A673 (cell line): Measurements from ENCODE around the gene ITPRID2. TPM values are rescaled to one million over a fixed set of nuclear protein-coding genes. Genes with fewer than 3 reads are reported as not detected.

Experiments
- BruUV-seq: library from RNA; stranded (reverse); fragments of 400-500 nt; replicated peaks from 2 replicates; lab custom pipeline; 2021; lab: Mats Ljungman, UMichigan
- CTCF ChIA-PET: fragments of 300-600 bp; sonication (Branson Sonifier 250); formaldehyde crosslinking; loops from one replicate; lab custom pipeline; 2022; ENCODE audit warnings: antibody characterized with exemption; lab: Charles Lee
- POLR2A ChIA-PET: fragments of 300-600 bp; sonication (Branson Sonifier 250); formaldehyde crosslinking; loops from one replicate; lab custom pipeline; 2022; ENCODE audit warnings: antibody characterized with exemption; ENCODE audit not compliant: low non-redundant PET; lab: Charles Lee
- DNase-seq: peaks from one replicate; pipeline ENCODE4 v3.0.0-alpha.2; 2015; ENCODE audit warnings: low spot score
- H3K27ac ChIP-seq: fragments of 200-600 bp; sonication (generic); 2 replicates; pipeline ENCODE4 v1.5.1; 2016; ENCODE audit warnings: mixed run types, low read depth, mild to moderate bottlenecking, mixed read lengths, antibody characterized with exemption, low read length; ENCODE audit not compliant: poor library complexity, severe bottlenecking
- H3K27me3 ChIP-seq: fragments of 200-600 bp; sonication (generic); replicated peaks from 2 replicates; pipeline ENCODE4 v1.6.1; 2017; ENCODE audit warnings: mixed run types, low read depth, mild to moderate bottlenecking, mixed read lengths, antibody characterized with exemption, low read length; ENCODE audit not compliant: insufficient read depth, poor library complexity
- H3K36me3 ChIP-seq: fragments of 200-600 bp; sonication (generic); 2 replicates; pipeline ENCODE4 v1.6.1; 2016; ENCODE audit warnings: mixed run types, mild to moderate bottlenecking, mixed read lengths, antibody characterized with exemption, low read length; ENCODE audit not compliant: insufficient read depth, poor library complexity, severe bottlenecking
- H3K4me1 ChIP-seq: fragments of 200-600 bp; sonication (generic); 2 replicates; pipeline ENCODE4 v1.6.1; 2017; ENCODE audit warnings: mixed run types, mild to moderate bottlenecking, mixed read lengths, antibody characterized with exemption, low read length; ENCODE audit not compliant: insufficient read depth, poor library complexity, severe bottlenecking
- H3K4me3 ChIP-seq: fragments of 200-600 bp; sonication (generic); 2 replicates; pipeline ENCODE4 v1.5.1; 2016; ENCODE audit warnings: low read depth, mixed run types, mild to moderate bottlenecking, mixed read lengths, low read length; ENCODE audit not compliant: poor library complexity, severe bottlenecking
- H3K9me3 ChIP-seq: fragments of 200-600 bp; sonication (generic); 2 replicates; pipeline ENCODE4 v1.6.1; 2016; ENCODE audit warnings: mixed run types, low read depth, mild to moderate bottlenecking, mixed read lengths, antibody characterized with exemption, low read length; ENCODE audit not compliant: poor library complexity, severe bottlenecking
- CTCF ChIP-seq: fragments of 300-800, 200-600 bp; sonication (generic); conservative IDR thresholded peaks from 2 replicates; pipeline ENCODE4 v1.5.1; 2017; ENCODE audit warnings: low read depth, mild to moderate bottlenecking, antibody characterized with exemption, low read length, moderate library complexity, mixed read lengths
- EZH2 ChIP-seq: fragments of 200-600 bp; sonication (generic); IDR thresholded peaks from 2 replicates; pipeline ENCODE4 v1.6.1; 2017; ENCODE audit warnings: borderline replicate concordance, low read depth, mild to moderate bottlenecking, mixed read lengths, antibody characterized with exemption, low read length; ENCODE audit not compliant: poor library complexity, severe bottlenecking
- intact Hi-C: fragments of 100-400 bp; cut with micrococcal nuclease; formaldehyde crosslinking; loops from one replicate; pipeline ENCODE4 v1.10.0; 2022; ENCODE audit not compliant: unreplicated experiment
- total RNA-seq: library from RNA; stranded (reverse); gene quantifications from 2 replicates; pipeline ENCODE4 v1.2.3, GENCODE V29; 2021

The ITPRID2 gene
- total RNA-seq, 1 experiment from 2014 or later, result 141 TPM

- Histone ChIP-seq H3K4me1 (peaks cover 6% of the 10 kb centered on the region), H3K4me3 (no peak overlapping the region), H3K36me3 (peaks cover 61% of the 10 kb centered on the region), H3K9me3 (no peaks in the 10 kb centered on the region), H3K27me3 (no peaks in the 10 kb centered on the region), H3K27ac (no peak overlapping the region)
- POLR2A ChIA-PET, result no interaction called here
- TF ChIP-seq EZH2 (no peak), CTCF (no peak)
- no TSS peak for BruUV-seq
- no peak for DNase-seq
- CTCF ChIA-PET, result no interaction called here
- intact Hi-C loops, result no loop called here
Measured at GRCh38 chr2:181911830-181912229, 20.3 kb downstream of the ITPRID2 start.

GRCh38 chr2:181915102-181915501, 23.6 kb downstream of the ITPRID2 start:
- peaks cover 82% of the 10 kb centered on the region for H3K36me3 ChIP-seq
- CTCF ChIA-PET, result no interaction called here
- no TSS peak for BruUV-seq
- peaks cover 6% of the 10 kb centered on the region for H3K4me1 ChIP-seq
- TF ChIP-seq CTCF, result no peak
- TF ChIP-seq EZH2, result no peak
- POLR2A ChIA-PET, result interaction anchor here (0.5 kb wide), 1 partner anchor 174 kb away, joined by 3 read pairs; no protein-coding TSS in a partner anchor
- no peaks in the 10 kb centered on the region for H3K9me3 ChIP-seq
- no peaks in the 10 kb centered on the region for H3K27me3 ChIP-seq
- H3K4me3 ChIP-seq, result no peak overlapping the region
- intact Hi-C loops, result no loop called here
- no peak overlapping the region for H3K27ac ChIP-seq
- no peak for DNase-seq

- intact Hi-C loops, result no loop called here
- Histone ChIP-seq H3K36me3 (peaks cover 84% of the 10 kb centered on the region), H3K9me3 (no peaks in the 10 kb centered on the region), H3K4me3 (no peak overlapping the region), H3K27ac (no peak overlapping the region), H3K4me1 (no peaks in the 10 kb centered on the region), H3K27me3 (no peaks in the 10 kb centered on the region)
- ChIA-PET CTCF (no interaction called here), POLR2A (no interaction called here)
- DNase-seq, result no peak
- no peak for TF ChIP-seq CTCF
- no peak for TF ChIP-seq EZH2
- no TSS peak for BruUV-seq
Measured at GRCh38 chr2:181916726-181917718, 25.5 kb downstream of the ITPRID2 start.
